ENCODE measurements around the gene SPRR2F. TPM values are rescaled to one million over a fixed set of nuclear protein-coding genes. Genes with fewer than 3 reads are reported as not detected.
"Not testable (repeated sequence)": the region's sequence is repeated elsewhere in the genome, so short reads cannot be mapped to it uniquely, and the experiment has no call there.

Gene SPRR2F
- not detected for polyA plus RNA-seq

- H3K27me3 Mint-ChIP-seq (ENCODE audit: low read depth in 3 of 3) = peaks cover 0 to 4% (median 4%) of the 10 kb centered on the region in 3 donors
- DNase-seq = no peak
Measured at GRCh38 chr1:153113416-153113815, at the start of gene SPRR2F. TSS of gene SPRR2F (minus strand) at chr1:153113516. CDS start at chr1:153112733, 783 bp downstream.

GRCh38 chr1:153155541-153155940, 42.2 kb upstream of the SPRR2F start:
- no peak for DNase-seq
- no peak overlapping the region for H3K27ac Mint-ChIP-seq
- H3K4me1 Mint-ChIP-seq = no peaks in the 10 kb centered on the region
- peaks cover 0 to 5% (median 0%) of the 10 kb centered on the region in 3 donors for H3K36me3 Mint-ChIP-seq
- H3K4me3 Mint-ChIP-seq = no peak overlapping the region
- peaks cover 0 to 4% (median 2%) of the 10 kb centered on the region in 3 donors for H3K27me3 Mint-ChIP-seq (ENCODE audit: low read depth in 3 of 3)
- H3K9me3 Mint-ChIP-seq = peaks cover 0 to 9% (median 7%) of the 10 kb centered on the region in 6 donors

More at GRCh38 chr1:153113416-153113815, at the start of gene SPRR2F:
- Mint-ChIP-seq H3K27ac (no peak within 1 kb of the TSS), H3K9me3 (no peaks in the 10 kb centered on the region), H3K4me3 (no peak within 1 kb of the TSS), H3K4me1 (no peaks in the 10 kb centered on the region), H3K36me3 (no peaks in the 10 kb centered on the region)

- Mint-ChIP-seq H3K27me3 (ENCODE audit: low read depth in 3 of 3) (peaks cover 2 to 10% (median 9%) of the 10 kb centered on the region in 3 donors), H3K4me1 (no peaks in the 10 kb centered on the region), H3K27ac (no peak overlapping the region), H3K4me3 (no peak overlapping the region), H3K9me3 (peaks cover 0 to 5% (median 0%) of the 10 kb centered on the region in 6 donors), H3K36me3 (no peaks in the 10 kb centered on the region)
- no peak for DNase-seq
Measured at GRCh38 chr1:153152481-153152880, 39.2 kb upstream of the SPRR2F start.

- no peaks in the 10 kb centered on the region for H3K36me3 Mint-ChIP-seq
- no peaks in the 10 kb centered on the region for H3K4me1 Mint-ChIP-seq
- peaks cover 2 to 11% (median 9%) of the 10 kb centered on the region in 3 donors for H3K27me3 Mint-ChIP-seq (ENCODE audit: low read depth in 3 of 3)
- H3K27ac Mint-ChIP-seq = no peak within 1 kb of the TSS
- peaks cover 0 to 3% (median 0%) of the 10 kb centered on the region in 6 donors for H3K9me3 Mint-ChIP-seq
- no peak for DNase-seq
- no peak within 1 kb of the TSS for H3K4me3 Mint-ChIP-seq
Measured at GRCh38 chr1:153150846-153151245, 37.5 kb upstream of the SPRR2F start, which contains the start of gene SPRR2G. TSS of gene SPRR2G (minus strand) at chr1:153150890. CDS start at chr1:153150110, 780 bp downstream.

GRCh38 chr1:153141377-153141776, 28.1 kb upstream of the SPRR2F start:
- H3K27ac Mint-ChIP-seq = no peak overlapping the region
- no peaks in the 10 kb centered on the region for H3K36me3 Mint-ChIP-seq
- peaks cover 0 to 3% (median 0%) of the 10 kb centered on the region in 6 donors for H3K9me3 Mint-ChIP-seq
- H3K4me1 Mint-ChIP-seq = no peaks in the 10 kb centered on the region
- peaks cover 3 to 14% (median 5%) of the 10 kb centered on the region in 3 donors for H3K27me3 Mint-ChIP-seq (ENCODE audit: low read depth in 3 of 3)
- no peak for DNase-seq
- no peak overlapping the region for H3K4me3 Mint-ChIP-seq

GRCh38 chr1:153140484-153140883, 27.2 kb upstream of the SPRR2F start:
- no peak overlapping the region for H3K4me3 Mint-ChIP-seq
- DNase-seq = no peak
- H3K36me3 Mint-ChIP-seq = no peaks in the 10 kb centered on the region
- peaks cover 0 to 3% (median 0%) of the 10 kb centered on the region in 6 donors for H3K9me3 Mint-ChIP-seq
- peaks cover 5 to 16% (median 8%) of the 10 kb centered on the region in 3 donors for H3K27me3 Mint-ChIP-seq (ENCODE audit: low read depth in 3 of 3)
- H3K4me1 Mint-ChIP-seq = no peaks in the 10 kb centered on the region
- H3K27ac Mint-ChIP-seq = no peak overlapping the region

- no peaks in the 10 kb centered on the region for H3K36me3 Mint-ChIP-seq
- H3K4me3 Mint-ChIP-seq = no peak overlapping the region
- no peak for DNase-seq
- H3K9me3 Mint-ChIP-seq = peaks cover 0 to 2% (median 0%) of the 10 kb centered on the region in 6 donors
- peaks cover 5 to 13% (median 11%) of the 10 kb centered on the region in 3 donors for H3K27me3 Mint-ChIP-seq (ENCODE audit: low read depth in 3 of 3)
- H3K4me1 Mint-ChIP-seq = no peaks in the 10 kb centered on the region
- H3K27ac Mint-ChIP-seq = no peak overlapping the region
Measured at GRCh38 chr1:153133743-153134142, 20.4 kb upstream of the SPRR2F start.

- no peak for DNase-seq
- peaks cover 0 to 2% (median 0%) of the 10 kb centered on the region in 6 donors for H3K9me3 Mint-ChIP-seq
- H3K4me3 Mint-ChIP-seq = no peak overlapping the region
- no peaks in the 10 kb centered on the region for H3K36me3 Mint-ChIP-seq
- no peaks in the 10 kb centered on the region for H3K4me1 Mint-ChIP-seq
- H3K27ac Mint-ChIP-seq = no peak overlapping the region
- H3K27me3 Mint-ChIP-seq (ENCODE audit: low read depth in 3 of 3) = peaks cover 7 to 13% (median 11%) of the 10 kb centered on the region in 3 donors
Measured at GRCh38 chr1:153133267-153133666, 20.0 kb upstream of the SPRR2F start.

GRCh38 chr1:153128688-153129087, 15.4 kb upstream of the SPRR2F start:
- H3K36me3 Mint-ChIP-seq; H3K4me3 Mint-ChIP-seq; H3K27me3 Mint-ChIP-seq (ENCODE audit: low read depth in 3 of 3); DNase-seq; H3K4me1 Mint-ChIP-seq; H3K27ac Mint-ChIP-seq: not testable (repeated sequence)
- H3K9me3 Mint-ChIP-seq = peaks cover 0 to 12% (median 2%) of the 10 kb centered on the region in 6 donors

- peaks cover 8 to 10% (median 8%) of the 10 kb centered on the region in 3 donors for H3K27me3 Mint-ChIP-seq (ENCODE audit: low read depth in 3 of 3)
- no peaks in the 10 kb centered on the region for H3K36me3 Mint-ChIP-seq
- H3K9me3 Mint-ChIP-seq = peaks cover 0 to 12% (median 3%) of the 10 kb centered on the region in 6 donors
- no peak for DNase-seq
- H3K4me1 Mint-ChIP-seq = no peaks in the 10 kb centered on the region
- H3K27ac Mint-ChIP-seq = no peak overlapping the region
- H3K4me3 Mint-ChIP-seq = no peak overlapping the region
Measured at GRCh38 chr1:153127296-153127695, 14.0 kb upstream of the SPRR2F start.

- Mint-ChIP-seq H3K27me3 (ENCODE audit: low read depth in 3 of 3) (peaks cover 6 to 10% (median 10%) of the 10 kb centered on the region in 3 donors), H3K27ac (no peak overlapping the region), H3K4me3 (no peak overlapping the region), H3K9me3 (peaks cover 0 to 12% (median 3%) of the 10 kb centered on the region in 6 donors), H3K36me3 (no peaks in the 10 kb centered on the region), H3K4me1 (no peaks in the 10 kb centered on the region)
- no peak for DNase-seq
Measured at GRCh38 chr1:153125536-153125935, 12.2 kb upstream of the SPRR2F start.

- H3K4me3 Mint-ChIP-seq, H3K36me3 Mint-ChIP-seq, H3K27ac Mint-ChIP-seq, H3K4me1 Mint-ChIP-seq, DNase-seq: not testable (repeated sequence)
- peaks cover 0 to 12% (median 3%) of the 10 kb centered on the region in 6 donors for H3K9me3 Mint-ChIP-seq
- peaks cover 7 to 11% (median 10%) of the 10 kb centered on the region in 3 donors for H3K27me3 Mint-ChIP-seq (ENCODE audit: low read depth in 3 of 3)
Measured at GRCh38 chr1:153123793-153124192, 10.5 kb upstream of the SPRR2F start.

GRCh38 chr1:153122831-153123421, 9.6 kb upstream of the SPRR2F start:
- no peaks in the 10 kb centered on the region for H3K36me3 Mint-ChIP-seq
- no peak for DNase-seq
- no peak overlapping the region for H3K4me3 Mint-ChIP-seq
- H3K4me1 Mint-ChIP-seq = no peaks in the 10 kb centered on the region
- peaks cover 7 to 13% (median 10%) of the 10 kb centered on the region in 3 donors for H3K27me3 Mint-ChIP-seq (ENCODE audit: low read depth in 3 of 3)
- H3K9me3 Mint-ChIP-seq = peaks cover 0 to 12% (median 3%) of the 10 kb centered on the region in 6 donors
- no peak overlapping the region for H3K27ac Mint-ChIP-seq

GRCh38 chr1:153120945-153121344, 7.6 kb upstream of the SPRR2F start:
- Mint-ChIP-seq H3K27ac (no peak overlapping the region), H3K27me3 (ENCODE audit: low read depth in 3 of 3) (peaks cover 4 to 8% (median 7%) of the 10 kb centered on the region in 3 donors), H3K4me3 (no peak overlapping the region), H3K9me3 (peaks cover 0 to 12% (median 2%) of the 10 kb centered on the region in 6 donors), H3K36me3 (no peaks in the 10 kb centered on the region), H3K4me1 (no peaks in the 10 kb centered on the region)
- DNase-seq = no peak
